C4-2B (cell line): ENCODE measurements around the gene LGALS9.

Source experiments
- CTCF ChIP-seq: fragments of 450-650 bp; conservative IDR thresholded peaks from 2 replicates; pipeline ENCODE4 v1.5.1; 2017; ENCODE audit warnings: mild to moderate bottlenecking
- ZFX ChIP-seq: fragments of 450-650 bp; IDR thresholded peaks from 2 replicates; pipeline ENCODE4 v1.6.1; 2017

- no peak for TF ChIP-seq CTCF
- no peak for TF ChIP-seq ZFX
Measured at GRCh38 chr17:27657620-27658019, 26.6 kb downstream of the LGALS9 start.
